KMS-11 (cell line): ENCODE results near the gene SHROOM4.

Experiments used
- H2AFZ ChIP-seq: fragments of 200-600 bp; sonication (generic); 2 replicates; pipeline ENCODE4 v1.6.1; 2016; ENCODE audit warnings: antibody characterized with exemption, mixed run types, low read depth
- H3K27ac ChIP-seq: fragments of 200-600 bp; sonication (generic); 2 replicates; pipeline ENCODE4 v1.6.1; 2016; ENCODE audit warnings: mild to moderate bottlenecking, mixed run types
- H3K27me3 ChIP-seq: fragments of 200-600 bp; sonication (generic); 2 replicates; pipeline ENCODE4 v1.6.1; 2017; ENCODE audit warnings: mild to moderate bottlenecking, low read depth, mixed run types, moderate library complexity; ENCODE audit not compliant: insufficient read depth
- H3K36me3 ChIP-seq: fragments of 200-600 bp; sonication (generic); 2 replicates; pipeline ENCODE4 v1.6.1; 2017; ENCODE audit warnings: mild to moderate bottlenecking, mixed run types; ENCODE audit not compliant: insufficient read depth
- H3K4me1 ChIP-seq: fragments of 200-600 bp; sonication (generic); 2 replicates; pipeline ENCODE4 v1.6.1; 2016; ENCODE audit warnings: mild to moderate bottlenecking, low read depth, mixed run types; ENCODE audit not compliant: poor library complexity, severe bottlenecking
- H3K4me2 ChIP-seq: fragments of 200-600 bp; sonication (generic); 2 replicates; pipeline ENCODE4 v1.7.0; 2016; ENCODE audit warnings: mild to moderate bottlenecking, mixed run types
- H3K4me3 ChIP-seq: fragments of 200-600 bp; sonication (generic); IDR thresholded peaks from 2 replicates; pipeline ENCODE4 v1.6.1; 2017; ENCODE audit warnings: low read depth, low read length, mixed read lengths; ENCODE audit not compliant: insufficient read depth
- H3K79me2 ChIP-seq: fragments of 200-600 bp; sonication (generic); 2 replicates; pipeline ENCODE4 v1.6.1; 2016; ENCODE audit warnings: low read depth, mixed run types; ENCODE audit not compliant: insufficient read depth
- H3K9ac ChIP-seq: fragments of 200-600 bp; sonication (generic); 2 replicates; pipeline ENCODE4 v1.6.1; 2016; ENCODE audit warnings: mild to moderate bottlenecking, mixed run types
- H4K20me1 ChIP-seq: fragments of 200-600 bp; sonication (generic); 2 replicates; pipeline ENCODE4 v1.6.1; 2016; ENCODE audit warnings: mild to moderate bottlenecking, mixed run types; ENCODE audit not compliant: insufficient read depth
- TF ChIP-seq, protein P1 (sequence below): fragments of 200-600 bp; sonication (generic); conservative IDR thresholded peaks from 2 replicates; pipeline ENCODE4 v1.6.1; 2017; ENCODE audit warnings: low read depth, mild to moderate bottlenecking, antibody characterized with exemption, low read length, moderate library complexity, mixed read lengths

SHROOM4 gene

GRCh38 chrX:50780144-50780543, 33.9 kb downstream of the SHROOM4 start:
- no peak overlapping the region for H2AFZ ChIP-seq
- no peaks in the 10 kb centered on the region for H3K36me3 ChIP-seq
- TF ChIP-seq, protein P1, sequence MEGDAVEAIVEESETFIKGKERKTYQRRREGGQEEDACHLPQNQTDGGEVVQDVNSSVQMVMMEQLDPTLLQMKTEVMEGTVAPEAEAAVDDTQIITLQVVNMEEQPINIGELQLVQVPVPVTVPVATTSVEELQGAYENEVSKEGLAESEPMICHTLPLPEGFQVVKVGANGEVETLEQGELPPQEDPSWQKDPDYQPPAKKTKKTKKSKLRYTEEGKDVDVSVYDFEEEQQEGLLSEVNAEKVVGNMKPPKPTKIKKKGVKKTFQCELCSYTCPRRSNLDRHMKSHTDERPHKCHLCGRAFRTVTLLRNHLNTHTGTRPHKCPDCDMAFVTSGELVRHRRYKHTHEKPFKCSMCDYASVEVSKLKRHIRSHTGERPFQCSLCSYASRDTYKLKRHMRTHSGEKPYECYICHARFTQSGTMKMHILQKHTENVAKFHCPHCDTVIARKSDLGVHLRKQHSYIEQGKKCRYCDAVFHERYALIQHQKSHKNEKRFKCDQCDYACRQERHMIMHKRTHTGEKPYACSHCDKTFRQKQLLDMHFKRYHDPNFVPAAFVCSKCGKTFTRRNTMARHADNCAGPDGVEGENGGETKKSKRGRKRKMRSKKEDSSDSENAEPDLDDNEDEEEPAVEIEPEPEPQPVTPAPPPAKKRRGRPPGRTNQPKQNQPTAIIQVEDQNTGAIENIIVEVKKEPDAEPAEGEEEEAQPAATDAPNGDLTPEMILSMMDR = no peak
- H3K27ac ChIP-seq = no peak overlapping the region
- no peak overlapping the region for H3K9ac ChIP-seq
- H3K4me3 ChIP-seq = no peak overlapping the region
- H3K27me3 ChIP-seq = no peaks in the 10 kb centered on the region
- H3K4me2 ChIP-seq = no peak overlapping the region
- H4K20me1 ChIP-seq = no peaks in the 10 kb centered on the region
- H3K79me2 ChIP-seq = no peaks in the 10 kb centered on the region
- H3K4me1 ChIP-seq = no peaks in the 10 kb centered on the region

DNA sequence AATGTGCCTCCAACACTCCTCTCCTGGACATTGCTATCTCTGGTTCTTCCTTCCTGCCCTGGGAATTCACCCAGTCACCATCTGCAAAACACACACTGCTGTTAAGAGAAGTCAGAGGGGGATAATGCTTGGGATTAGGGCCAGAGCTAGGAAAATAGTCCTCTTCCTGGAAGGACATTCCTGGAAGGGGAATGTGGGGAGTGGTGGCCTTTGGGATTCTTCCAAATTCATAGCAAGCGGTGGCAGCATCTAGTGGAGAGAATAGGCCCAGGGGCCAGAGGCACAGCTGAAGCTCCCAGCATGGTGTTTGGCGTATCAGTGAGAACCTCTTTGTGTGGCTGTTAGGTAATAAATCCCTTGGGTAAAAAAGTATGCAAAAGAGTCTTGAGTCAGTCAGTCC, 34.3 kb downstream of the SHROOM4 start:
- no peaks in the 10 kb centered on the region for H3K4me1 ChIP-seq
- H2AFZ ChIP-seq = no peak overlapping the region
- H3K79me2 ChIP-seq = no peaks in the 10 kb centered on the region
- no peak overlapping the region for H3K4me2 ChIP-seq
- H3K27ac ChIP-seq = no peak overlapping the region
- no peaks in the 10 kb centered on the region for H4K20me1 ChIP-seq
- H3K36me3 ChIP-seq = no peaks in the 10 kb centered on the region
- no peaks in the 10 kb centered on the region for H3K27me3 ChIP-seq
- TF ChIP-seq, protein P1 = no peak
- H3K9ac ChIP-seq = no peak overlapping the region
- H3K4me3 ChIP-seq = no peak overlapping the region

DNA sequence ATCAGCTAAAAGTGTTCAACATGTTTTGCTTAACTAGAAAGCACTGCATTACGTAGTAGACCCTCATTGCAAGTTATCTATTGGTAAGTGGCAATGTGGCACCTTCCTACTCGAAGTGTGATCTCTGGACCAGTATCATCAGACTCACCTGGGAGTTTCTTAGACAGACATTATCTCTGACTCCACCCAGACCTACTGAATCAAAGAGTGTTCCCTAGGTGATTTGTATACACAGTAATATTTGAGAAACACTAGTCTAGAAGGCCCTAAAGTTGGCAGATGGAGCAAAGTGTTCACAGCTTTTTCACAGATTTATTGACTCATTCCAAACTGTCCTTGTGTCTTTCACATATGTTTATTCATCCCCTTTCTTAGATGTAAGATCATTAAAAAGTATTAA, 35.7 kb downstream of the SHROOM4 start:
- H2AFZ ChIP-seq = no peak overlapping the region
- TF ChIP-seq, protein P1 = no peak

GRCh38 chrX:50776248-50776647, 37.7 kb downstream of the SHROOM4 start:
- Histone ChIP-seq H3K27ac (no peak overlapping the region), H3K27me3 (no peaks in the 10 kb centered on the region), H3K4me2 (no peak overlapping the region), H3K4me1 (no peaks in the 10 kb centered on the region), H2AFZ (no peak overlapping the region), H3K9ac (no peak overlapping the region), H3K36me3 (no peaks in the 10 kb centered on the region), H3K79me2 (no peaks in the 10 kb centered on the region), H4K20me1 (no peaks in the 10 kb centered on the region), H3K4me3 (no peak overlapping the region)
- TF ChIP-seq, protein P1 = no peak

More for the DNA sequence above, 35.7 kb downstream of the SHROOM4 start:
- no peaks in the 10 kb centered on the region for H3K27me3 ChIP-seq
- no peaks in the 10 kb centered on the region for H3K36me3 ChIP-seq
- no peak overlapping the region for H3K27ac ChIP-seq
- no peaks in the 10 kb centered on the region for H3K79me2 ChIP-seq
- no peak overlapping the region for H3K4me2 ChIP-seq
- no peak overlapping the region for H3K9ac ChIP-seq
- H3K4me3 ChIP-seq = no peak overlapping the region
- H4K20me1 ChIP-seq = no peaks in the 10 kb centered on the region
- H3K4me1 ChIP-seq = no peaks in the 10 kb centered on the region
